T1000 (cell line): ENCODE results near the gene KLHL29.

ENCODE experiments used
- DNase-seq: peaks from one replicate; lab custom pipeline; 2025; ENCODE audit warnings: mixed read lengths; lab: John Stamatoyannopoulos, UW

KLHL29 gene

GRCh38 chr2:23513245-23513871 lies 128.4 kb downstream of the KLHL29 start:
- no peak for DNase-seq

GRCh38 chr2:23513872-23514793 lies 129.2 kb downstream of the KLHL29 start:
- DNase-seq: no peak

GRCh38 chr2:23516520-23517256 lies 131.7 kb downstream of the KLHL29 start:
- DNase-seq: no peak

- no peak for DNase-seq
Measured at GRCh38 chr2:23518481-23519333, 133.7 kb downstream of the KLHL29 start.

- no peak for DNase-seq
Measured at GRCh38 chr2:23519334-23519651, 134.3 kb downstream of the KLHL29 start.

- DNase-seq: no peak
Measured at GRCh38 chr2:23520256-23520655, 135.3 kb downstream of the KLHL29 start.

GRCh38 chr2:23521060-23521459 lies 136.1 kb downstream of the KLHL29 start:
- DNase-seq: no peak

GRCh38 chr2:23522726-23523372 lies 137.9 kb downstream of the KLHL29 start:
- no peak for DNase-seq

GRCh38 chr2:23523373-23524260 lies 138.6 kb downstream of the KLHL29 start:
- no peak for DNase-seq

GRCh38 chr2:23524261-23524706 lies 139.3 kb downstream of the KLHL29 start:
- peak; percentile 65 for DNase-seq

- no peak for DNase-seq
Measured at GRCh38 chr2:23525137-23525765, 140.3 kb downstream of the KLHL29 start.

- no peak for DNase-seq
Measured at GRCh38 chr2:23526114-23526513, 141.1 kb downstream of the KLHL29 start.

GRCh38 chr2:23526835-23527790 lies 142.1 kb downstream of the KLHL29 start:
- no peak for DNase-seq

GRCh38 chr2:23528171-23528570 lies 143.2 kb downstream of the KLHL29 start:
- DNase-seq: no peak

GRCh38 chr2:23528690-23529089 lies 143.7 kb downstream of the KLHL29 start:
- no peak for DNase-seq

- no peak for DNase-seq
Measured at GRCh38 chr2:23529659-23530058, 144.7 kb downstream of the KLHL29 start.

GRCh38 chr2:23530206-23530908 lies 145.4 kb downstream of the KLHL29 start:
- no peak for DNase-seq

GRCh38 chr2:23530909-23531276 lies 145.9 kb downstream of the KLHL29 start:
- DNase-seq: no peak
